OCI-LY1 (cell line): ENCODE data around the gene SIRT5.

Experiments
- CTCF ChIP-seq: fragments of 200-600 bp; sonication (generic), shearing (Covaris generic); IDR thresholded peaks from 2 replicates; pipeline ENCODE4 v1.5.1; 2017; ENCODE audit warnings: mild to moderate bottlenecking, antibody characterized with exemption, low read length, moderate library complexity, mixed read lengths
- EZH2 ChIP-seq: fragments of 200-600 bp; sonication (generic), shearing (Covaris generic); IDR thresholded peaks from 2 replicates; pipeline ENCODE4 v1.8.0; 2017; ENCODE audit warnings: borderline replicate concordance, mixed run types, mild to moderate bottlenecking, antibody characterized with exemption, low read length, moderate library complexity, mixed read lengths

GRCh38 chr6:13662651-13663334 is 88.4 kb downstream of the SIRT5 start:
- TF ChIP-seq CTCF = no peak
- TF ChIP-seq EZH2 = no peak
